ENCODE measurements around the gene HNRNPC.
"Not testable (repeated sequence)": the region's sequence is repeated elsewhere in the genome, so short reads cannot be mapped to it uniquely, and the experiment has no call there.

Gene HNRNPC

GRCh38 chr14:21268617-21269251 is 508 bp downstream of the HNRNPC start:
- DNase-seq: peak; percentile 17

- no peak for DNase-seq
Measured at GRCh38 chr14:21267886-21268616, 1.2 kb downstream of the HNRNPC start.

- DNase-seq: no peak
Measured at GRCh38 chr14:21267431-21267845, 1.8 kb downstream of the HNRNPC start.

- no peak for DNase-seq
Measured at GRCh38 chr14:21264025-21264801, 5.0 kb downstream of the HNRNPC start.

- no peak for DNase-seq
Measured at GRCh38 chr14:21263284-21264024, 5.8 kb downstream of the HNRNPC start.

- DNase-seq: no peak
Measured at GRCh38 chr14:21262410-21262809, 6.8 kb downstream of the HNRNPC start.

GRCh38 chr14:21261824-21262223 is 7.4 kb downstream of the HNRNPC start:
- no peak for DNase-seq

GRCh38 chr14:21258889-21259787 is 10.1 kb downstream of the HNRNPC start:
- no peak for DNase-seq

- DNase-seq: no peak
Measured at GRCh38 chr14:21258005-21258888, 11.0 kb downstream of the HNRNPC start.

- DNase-seq: no peak
Measured at GRCh38 chr14:21257394-21257909, 11.8 kb downstream of the HNRNPC start.

- no peak for DNase-seq
Measured at GRCh38 chr14:21256539-21257393, 12.5 kb downstream of the HNRNPC start.

- DNase-seq: not testable (repeated sequence)
Measured at GRCh38 chr14:21256102-21256447, 13.2 kb downstream of the HNRNPC start.

- DNase-seq: no peak
Measured at GRCh38 chr14:21255385-21256101, 13.7 kb downstream of the HNRNPC start.

GRCh38 chr14:21252149-21252548 is 17.1 kb downstream of the HNRNPC start:
- no peak for DNase-seq

- DNase-seq: no peak
Measured at GRCh38 chr14:21251215-21251614, 18.0 kb downstream of the HNRNPC start.

- DNase-seq: no peak
Measured at GRCh38 chr14:21248739-21249411, 20.4 kb downstream of the HNRNPC start.

- DNase-seq: no peak
Measured at GRCh38 chr14:21248338-21248737, 20.9 kb downstream of the HNRNPC start.

GRCh38 chr14:21245813-21246212 is 23.4 kb downstream of the HNRNPC start:
- DNase-seq: no peak

GRCh38 chr14:21244544-21244943 is 24.7 kb downstream of the HNRNPC start:
- DNase-seq: no peak

Data from NCI-H1694 treated with DMSO at 0.1 percent for 48 hours (cell line).